ENCODE measurements around the gene BMPR1B.
"Not testable (repeated sequence)": the region's sequence is repeated elsewhere in the genome, so short reads cannot be mapped to it uniquely, and the experiment has no call there.

Gene BMPR1B

GRCh38 chr4:95158045-95158444, 400.3 kb downstream of the BMPR1B start:
- no peak for DNase-seq

GRCh38 chr4:95158626-95159025, 400.9 kb downstream of the BMPR1B start:
- DNase-seq, result no peak

- no peak for DNase-seq
Measured at GRCh38 chr4:95159384-95159783, 401.6 kb downstream of the BMPR1B start.

GRCh38 chr4:95161781-95162469, 404.2 kb downstream of the BMPR1B start:
- DNase-seq, result no peak

GRCh38 chr4:95162867-95163266, 405.1 kb downstream of the BMPR1B start:
- DNase-seq, result no peak

GRCh38 chr4:95165926-95166524, 408.3 kb downstream of the BMPR1B start:
- peak; percentile 40 for DNase-seq

GRCh38 chr4:95167805-95168204, 410.1 kb downstream of the BMPR1B start:
- DNase-seq, result no peak

- no peak for DNase-seq
Measured at GRCh38 chr4:95170176-95170575, 412.4 kb downstream of the BMPR1B start.

GRCh38 chr4:95171377-95171776, 413.6 kb downstream of the BMPR1B start:
- not testable (repeated sequence) for DNase-seq

- DNase-seq, result no peak
Measured at GRCh38 chr4:95178938-95179337, 421.2 kb downstream of the BMPR1B start.

GRCh38 chr4:95180531-95181242, 422.9 kb downstream of the BMPR1B start:
- no peak for DNase-seq

- DNase-seq, result no peak
Measured at GRCh38 chr4:95181243-95181995, 423.7 kb downstream of the BMPR1B start.

GRCh38 chr4:95181996-95182306, 424.2 kb downstream of the BMPR1B start:
- DNase-seq, result no peak

GRCh38 chr4:95183656-95184408, 426.1 kb downstream of the BMPR1B start:
- DNase-seq, result no peak

GRCh38 chr4:95186666-95187065, 428.9 kb downstream of the BMPR1B start:
- DNase-seq, result no peak

- no peak for DNase-seq
Measured at GRCh38 chr4:95188701-95189370, 431.1 kb downstream of the BMPR1B start.

- DNase-seq, result no peak
Measured at GRCh38 chr4:95190751-95191436, 433.1 kb downstream of the BMPR1B start.

GRCh38 chr4:95191537-95191936, 433.8 kb downstream of the BMPR1B start:
- DNase-seq, result no peak

- DNase-seq, result no peak
Measured at GRCh38 chr4:95193391-95194224, 435.9 kb downstream of the BMPR1B start.

- no peak for DNase-seq
Measured at GRCh38 chr4:95197353-95197752, 439.6 kb downstream of the BMPR1B start.

- peak; percentile 6 for DNase-seq
Measured at GRCh38 chr4:95198961-95199360, 441.2 kb downstream of the BMPR1B start.
